HG03342 (cell line): Measurements from ENCODE around the gene MAP2K5.

Experiments used
- ATAC-seq: cut with Tn5 transposase; IDR thresholded peaks from one replicate; pipeline ENCODE4 v1.9.1; 2021; ENCODE audit warnings: mild to moderate bottlenecking, moderate library complexity; ENCODE audit not compliant: unreplicated experiment

Gene MAP2K5

DNA sequence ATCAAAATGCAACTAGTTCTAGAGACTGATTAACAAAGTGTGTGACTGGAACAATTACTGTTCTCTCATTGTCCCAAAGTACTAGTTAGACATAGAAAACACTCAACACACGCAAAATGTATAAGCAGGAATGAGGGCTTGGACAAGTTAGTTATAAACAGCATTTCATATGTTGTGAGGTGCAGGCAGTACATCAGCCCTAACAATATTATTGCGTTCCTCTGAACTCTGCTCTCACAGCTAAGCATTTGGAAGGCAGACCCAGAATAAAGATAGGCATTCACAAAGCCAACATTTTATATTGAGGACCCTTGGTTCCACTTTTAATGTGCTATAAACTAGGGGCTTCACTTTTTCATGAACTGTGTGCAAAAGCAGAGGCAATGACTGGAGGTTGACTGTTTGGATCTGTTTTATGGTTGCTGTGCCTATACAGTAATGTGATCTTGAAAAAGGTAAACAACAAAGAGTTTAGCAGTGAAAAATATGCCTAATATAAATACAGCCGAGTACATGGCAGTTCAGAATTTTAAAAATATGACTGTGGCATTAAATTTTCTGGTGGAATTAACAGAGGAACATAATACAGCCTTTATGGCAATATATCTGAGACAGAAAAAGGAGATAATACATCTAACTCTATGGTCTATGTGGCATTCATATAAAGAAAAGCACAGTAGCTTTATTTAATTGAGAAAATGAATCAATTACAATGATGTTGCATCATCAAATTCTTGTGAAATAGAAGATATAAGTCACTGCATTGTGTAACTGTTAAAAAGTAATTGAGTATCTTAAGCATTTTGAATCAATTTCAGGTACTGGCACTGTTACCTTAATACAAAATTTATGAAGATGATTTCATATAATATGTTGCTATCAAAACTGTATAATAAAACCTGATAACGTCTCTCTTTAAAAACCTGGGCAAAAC is 202.8 kb downstream of the MAP2K5 start:
- no peak for ATAC-seq

DNA sequence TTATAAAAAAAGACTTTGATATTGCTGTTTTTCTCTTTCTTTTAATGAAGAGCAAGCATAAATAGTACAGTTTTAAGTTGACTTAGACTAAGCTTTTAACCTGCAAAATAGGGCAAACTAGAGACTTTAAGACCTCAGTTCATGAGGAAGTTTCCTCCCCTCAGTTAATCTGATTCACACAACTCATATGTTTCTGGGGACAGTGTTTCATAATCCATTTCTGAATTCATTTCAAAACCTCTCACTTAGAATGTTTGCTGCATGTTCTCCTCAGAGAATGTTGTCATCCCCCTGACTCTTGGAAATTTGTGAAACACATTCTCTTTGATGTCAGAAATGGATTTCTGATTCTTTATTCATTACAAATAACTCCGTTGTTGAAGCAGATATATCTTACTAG is 203.5 kb downstream of the MAP2K5 start:
- ATAC-seq: no peak

DNA sequence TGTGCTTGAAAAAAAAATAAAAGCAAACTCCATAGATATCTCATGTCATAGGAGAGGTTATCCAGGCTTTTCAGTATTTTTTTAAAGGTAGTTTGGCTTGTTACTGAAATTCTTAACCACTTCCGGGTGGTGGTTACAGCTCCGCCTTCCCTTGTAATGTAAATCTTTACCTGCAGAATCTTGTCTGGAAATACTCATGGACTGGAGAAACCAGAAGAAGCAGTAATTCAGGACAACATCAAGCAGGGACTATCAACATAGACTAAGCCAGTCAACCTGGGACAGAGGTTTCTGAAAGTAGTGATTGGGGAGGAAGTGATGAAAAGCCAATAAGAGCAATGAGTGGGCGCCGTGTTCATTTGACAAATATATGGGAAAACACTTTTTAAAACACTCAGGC is 203.9 kb downstream of the MAP2K5 start:
- no peak for ATAC-seq

DNA sequence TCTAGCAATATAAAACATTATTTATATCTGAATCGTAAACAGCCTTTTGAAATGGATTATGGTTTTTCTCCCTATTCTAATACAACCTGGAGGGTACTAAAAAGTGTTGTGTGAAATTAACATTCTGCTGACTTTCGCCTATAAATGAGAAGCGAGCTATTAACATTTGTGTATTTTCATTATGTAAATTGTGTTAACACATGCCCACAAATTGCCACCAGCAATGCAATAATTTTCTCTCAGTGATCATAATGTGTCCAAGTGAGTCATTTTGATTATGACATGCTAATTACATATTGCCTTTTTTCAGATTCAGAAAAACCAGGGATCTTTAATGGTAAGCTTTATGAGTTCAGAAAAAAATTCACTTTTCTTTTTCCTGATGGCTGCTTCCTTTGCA is 205.4 kb downstream of the MAP2K5 start:
- no peak for ATAC-seq

DNA sequence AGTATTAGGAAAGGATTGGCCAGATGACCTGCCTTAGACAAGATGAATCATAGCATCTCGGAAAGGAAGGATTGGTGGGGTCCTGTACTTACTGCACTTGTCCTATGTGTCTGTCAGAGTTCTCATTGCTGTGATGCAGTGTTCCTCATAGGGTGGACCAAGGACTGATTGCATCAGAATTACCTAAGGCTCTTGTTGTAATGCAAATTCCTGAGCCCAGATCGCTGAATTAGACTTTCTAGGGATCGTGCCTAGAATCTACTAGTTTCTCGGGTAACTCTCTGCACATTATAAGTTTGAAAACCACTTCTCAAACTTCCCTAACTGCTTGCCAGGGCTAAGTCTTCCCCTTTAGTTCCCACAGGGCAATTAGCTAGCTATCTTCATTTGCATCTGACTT is 207.9 kb downstream of the MAP2K5 start:
- no peak for ATAC-seq

DNA sequence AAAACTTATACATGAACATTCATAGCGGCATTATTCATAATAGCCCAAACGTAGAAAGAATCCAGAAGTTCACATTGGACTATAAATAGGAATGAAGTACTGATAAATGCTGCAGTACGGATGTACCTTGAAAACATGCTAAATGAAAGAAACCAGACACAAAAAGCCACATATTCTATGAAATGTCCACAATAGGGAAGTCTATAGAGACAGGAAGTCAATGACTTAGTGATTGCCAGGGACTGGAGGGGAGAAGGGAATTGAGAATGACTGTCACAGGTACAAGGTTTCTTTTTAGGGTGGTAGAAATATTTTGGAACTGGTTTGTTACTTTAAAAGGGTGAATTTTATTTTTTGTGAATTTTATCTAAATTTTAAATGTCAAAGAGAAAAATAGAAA is 211.4 kb downstream of the MAP2K5 start:
- ATAC-seq: no peak

DNA sequence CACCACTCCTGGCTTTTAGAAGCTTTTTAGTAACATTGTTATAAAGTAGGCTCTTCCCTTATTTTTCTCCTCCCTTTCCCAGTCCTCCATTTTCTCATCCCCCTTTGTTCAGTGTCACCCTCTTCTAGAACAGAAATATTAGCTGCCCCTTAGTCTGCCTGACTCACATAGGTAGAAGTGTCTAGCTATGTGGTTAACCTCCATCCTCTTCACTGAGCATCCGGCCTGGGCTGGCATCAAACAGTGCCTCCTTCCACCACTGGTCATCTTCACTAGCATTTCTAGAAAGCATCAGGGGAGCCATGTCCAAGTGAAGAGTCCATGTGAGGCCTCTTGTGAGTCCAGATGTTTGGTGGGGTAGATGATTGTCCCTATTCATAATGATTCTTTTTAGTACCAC is 212.8 kb downstream of the MAP2K5 start:
- ATAC-seq: no peak

DNA sequence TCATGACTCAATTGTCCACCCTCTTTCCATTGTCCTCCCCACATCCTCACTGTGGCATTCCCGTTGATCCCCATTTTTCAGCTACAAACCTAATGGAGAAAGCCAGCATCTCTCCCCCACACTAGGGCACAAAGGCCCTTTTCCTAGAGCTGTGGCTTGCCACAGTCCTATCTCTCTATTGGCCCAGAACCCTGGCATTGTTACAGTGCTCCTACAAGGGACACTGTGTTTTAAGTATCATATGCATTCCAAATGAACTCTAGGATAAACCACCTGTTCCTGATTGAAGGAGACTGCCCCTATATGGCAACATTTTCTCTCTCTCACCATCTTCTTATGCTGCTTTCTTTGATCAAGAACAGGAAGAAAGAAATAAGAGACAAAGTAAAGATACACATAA is 213.4 kb downstream of the MAP2K5 start:
- ATAC-seq: no peak

DNA sequence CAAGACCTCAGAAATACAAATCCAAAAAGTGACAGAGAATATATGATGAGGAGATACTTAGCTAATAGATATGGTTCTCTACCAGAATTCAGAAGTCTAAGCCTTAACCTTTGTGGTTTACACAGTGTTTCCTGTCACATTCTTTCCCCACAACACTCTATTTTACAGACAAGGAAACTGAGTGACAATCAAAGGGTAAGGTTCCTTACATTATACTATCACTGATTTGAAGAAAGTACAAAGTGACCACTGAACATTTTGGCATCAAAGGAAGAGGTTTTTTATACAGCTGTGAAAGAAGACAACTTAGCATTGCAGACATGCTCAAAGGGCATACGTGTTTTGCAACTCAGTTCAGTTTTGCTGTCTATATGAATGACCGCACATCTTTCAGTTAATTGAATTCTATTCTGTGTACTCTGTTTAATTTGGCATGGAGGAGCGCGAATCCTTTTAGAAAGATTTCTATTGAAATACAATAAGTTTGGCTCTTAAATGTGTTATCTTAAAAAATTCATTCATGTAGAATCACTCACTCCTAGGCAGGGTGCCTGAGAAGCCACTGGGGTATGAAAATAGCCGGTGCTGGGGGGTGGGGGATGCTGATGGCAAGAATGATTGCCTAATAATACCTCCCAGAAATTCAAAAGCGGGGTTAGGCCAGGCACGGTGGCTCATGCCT is 216.3 kb downstream of the MAP2K5 start:
- no peak for ATAC-seq

DNA sequence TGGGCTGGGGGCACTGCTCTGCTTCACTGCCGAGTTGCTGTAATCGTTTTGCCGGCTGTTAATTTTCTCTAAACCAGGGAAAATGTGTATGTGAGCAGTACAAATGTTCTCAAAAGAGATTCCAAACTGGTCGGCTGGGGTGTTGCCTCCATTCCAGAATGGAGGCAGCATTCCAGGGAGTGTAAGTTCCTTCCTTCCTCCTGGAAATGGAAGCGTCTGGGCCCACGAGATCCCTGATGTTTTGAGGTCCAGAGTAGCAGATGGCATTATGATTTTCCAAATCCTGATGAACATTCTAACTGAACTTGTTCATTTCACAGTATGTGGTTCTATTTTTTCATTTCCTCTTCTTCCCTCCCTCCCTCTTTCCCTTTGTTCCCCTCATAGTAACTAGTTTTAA is 218.4 kb downstream of the MAP2K5 start:
- ATAC-seq: no peak

DNA sequence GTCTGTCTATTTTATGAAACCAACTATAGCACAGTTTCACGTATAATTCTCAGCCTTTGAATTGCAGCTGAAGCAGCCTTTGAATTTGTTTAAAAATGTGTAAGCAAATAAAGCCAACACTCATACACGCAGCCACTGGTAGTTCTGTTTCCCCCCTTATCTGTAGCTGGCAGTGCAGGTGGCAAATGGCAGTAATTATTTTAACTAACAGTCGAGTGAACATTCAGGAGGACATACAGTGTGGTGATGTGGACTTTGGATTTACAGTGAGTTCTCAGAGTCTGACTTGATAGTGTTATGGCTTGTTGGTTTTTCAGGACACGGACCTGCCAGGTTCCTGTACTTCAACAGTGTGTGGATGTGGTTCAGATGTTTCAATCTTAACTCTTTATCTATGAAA is 218.8 kb downstream of the MAP2K5 start:
- no peak for ATAC-seq

DNA sequence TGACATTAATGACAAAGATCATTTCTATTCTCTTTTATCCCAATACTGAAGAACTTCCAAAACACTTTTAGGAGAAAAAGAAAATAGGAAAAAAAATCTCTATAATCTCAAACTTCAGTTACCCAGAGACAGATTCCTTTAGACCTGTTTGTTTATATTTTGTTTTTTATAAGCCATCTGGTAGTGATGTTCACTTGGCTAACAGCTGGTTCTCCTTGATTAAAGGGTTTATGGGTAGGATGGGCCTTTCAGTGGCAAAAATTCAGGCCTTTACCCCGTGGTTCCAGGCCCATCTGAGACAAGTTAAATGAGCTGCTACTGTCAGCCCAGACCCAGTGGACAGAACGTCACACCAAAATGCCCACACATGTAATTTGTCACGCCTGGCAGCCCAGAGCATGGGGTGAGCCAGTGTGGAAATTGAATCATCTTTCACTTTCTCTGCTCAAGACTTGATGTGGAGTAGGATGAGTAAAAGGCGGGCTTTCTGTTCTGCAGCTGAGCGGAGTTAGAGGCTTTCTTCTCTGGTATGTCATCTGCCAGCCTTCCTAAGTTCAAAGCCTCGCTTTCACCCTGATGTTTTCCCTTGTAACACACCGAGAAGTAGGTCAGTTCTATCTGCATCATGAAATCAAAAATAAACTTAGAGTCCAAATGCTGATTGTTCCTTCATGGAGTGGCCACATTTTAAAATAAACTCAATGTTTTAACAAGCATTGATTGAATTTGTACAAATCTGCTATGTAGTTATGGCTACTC is 220.3 kb downstream of the MAP2K5 start:
- peak; percentile 83 for ATAC-seq

DNA sequence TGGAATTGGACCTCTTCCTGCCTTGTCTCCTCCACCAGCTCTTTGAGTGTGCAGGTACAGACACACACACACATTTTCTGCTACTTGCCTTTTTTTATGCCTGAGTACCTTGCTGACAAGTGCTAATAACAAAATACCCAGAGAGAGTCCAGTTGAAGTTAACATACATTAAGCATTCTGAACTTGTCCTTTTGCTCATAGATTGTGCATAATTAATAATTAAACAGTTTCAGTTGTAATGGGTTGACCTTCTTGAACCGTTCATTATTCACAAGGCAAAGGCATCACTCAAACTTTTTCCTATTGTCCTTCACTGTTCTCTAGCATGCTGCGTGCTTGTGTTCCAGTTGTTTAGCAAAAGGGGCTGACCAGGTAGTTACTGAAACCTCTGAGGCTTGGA is 223.2 kb downstream of the MAP2K5 start:
- no peak for ATAC-seq

DNA sequence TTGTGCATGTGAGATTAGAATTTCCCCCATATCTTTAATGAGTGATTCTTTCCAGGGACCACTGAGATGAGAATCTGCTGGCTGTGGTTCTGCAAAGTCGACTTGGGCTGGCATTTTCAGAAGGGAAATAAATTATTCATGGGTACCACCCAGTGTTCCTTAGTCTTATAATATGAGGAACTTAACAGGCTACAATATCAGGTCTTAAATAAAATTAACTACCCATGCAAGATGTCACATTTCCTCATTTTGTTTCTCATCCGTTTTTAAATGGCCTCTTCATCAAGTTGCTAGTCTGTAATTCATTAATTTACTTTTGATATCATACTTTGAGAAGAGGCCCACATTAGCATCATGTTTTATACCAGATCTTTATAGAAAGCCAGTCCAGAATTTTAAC is 224.5 kb downstream of the MAP2K5 start:
- no peak for ATAC-seq

DNA sequence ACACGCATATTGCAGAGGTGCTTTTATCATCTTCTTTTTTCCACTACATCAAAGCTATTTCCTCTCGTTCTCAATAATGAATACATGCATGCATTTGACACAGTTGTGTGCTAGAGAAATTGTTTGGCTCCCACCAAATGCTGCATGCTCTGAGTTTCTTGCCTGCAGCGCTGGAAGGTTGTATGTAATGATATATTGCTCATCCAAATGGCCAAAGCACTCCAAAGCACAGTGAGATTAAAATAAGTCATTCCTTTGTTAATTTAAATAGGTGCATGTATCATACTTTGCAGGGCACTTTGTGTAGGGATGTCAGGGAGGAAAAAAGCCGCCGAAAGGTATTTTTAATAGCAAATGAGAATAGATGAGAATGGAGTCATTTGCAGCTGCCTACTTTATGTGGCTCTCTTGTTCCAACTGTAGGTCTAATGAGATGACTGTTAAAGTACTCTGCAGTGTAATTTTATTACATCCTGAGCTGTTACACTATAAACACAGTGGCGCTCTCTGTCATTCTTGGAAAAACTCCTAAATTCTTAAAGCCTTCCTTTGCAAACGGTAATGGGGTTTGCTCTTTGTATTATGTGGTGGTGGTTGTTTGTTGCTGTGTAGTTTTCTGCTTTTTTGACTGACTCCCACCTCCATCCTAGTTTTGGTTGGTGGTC is 225.9 kb downstream of the MAP2K5 start:
- ATAC-seq: no peak

DNA sequence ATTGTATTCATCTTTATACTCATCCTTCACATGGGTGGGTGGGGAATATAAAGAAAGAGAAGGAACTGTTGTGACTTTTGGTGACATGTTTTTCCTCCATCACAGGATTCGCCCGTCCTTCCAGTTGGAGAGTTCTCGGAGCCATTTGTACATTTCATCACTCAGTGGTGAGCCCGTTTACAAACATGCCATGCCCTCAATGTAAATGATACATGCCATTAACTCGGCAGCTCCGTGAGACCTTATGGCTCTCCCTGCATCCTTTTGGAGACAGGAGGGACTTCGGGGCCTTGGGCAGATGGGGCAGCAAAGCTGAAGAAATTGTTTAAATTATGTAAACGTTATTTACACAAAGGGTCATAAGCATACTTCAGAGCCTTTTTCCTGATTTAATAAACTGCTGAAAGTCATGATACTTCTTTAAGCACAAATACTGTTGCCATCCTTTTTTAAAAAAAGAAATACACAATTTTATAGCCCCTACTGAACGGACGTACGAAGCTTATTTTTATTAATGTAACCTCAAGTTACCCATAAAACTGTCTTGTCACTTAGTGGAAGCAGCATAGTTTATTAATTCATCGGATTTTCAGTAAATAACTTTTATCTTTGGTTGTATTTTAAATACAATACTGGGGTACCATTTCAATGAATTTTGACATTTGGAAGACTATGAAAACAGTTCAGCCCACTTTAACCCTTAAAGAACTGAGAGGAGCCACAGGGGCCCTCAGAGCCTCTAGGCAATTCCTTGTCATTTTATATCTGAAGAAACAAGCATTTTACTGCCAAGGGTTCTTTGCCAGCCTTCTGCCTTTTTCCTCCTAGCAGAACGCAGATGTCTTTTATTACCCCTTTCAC is 227.2 kb downstream of the MAP2K5 start:
- no peak for ATAC-seq

DNA sequence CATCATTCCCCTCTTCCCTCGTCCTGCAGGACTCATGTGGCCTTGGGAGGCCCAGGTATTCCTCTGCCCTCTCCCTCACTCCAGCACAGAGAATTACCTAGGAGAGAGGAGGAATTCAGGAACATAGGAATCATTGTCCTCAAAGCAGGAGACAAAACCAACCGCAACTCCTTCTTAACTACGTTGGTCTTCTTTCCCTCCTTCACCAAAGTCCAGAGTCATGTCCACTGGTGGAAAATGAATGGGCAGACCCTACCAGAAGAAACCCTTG is 227.8 kb downstream of the MAP2K5 start:
- no peak for ATAC-seq

DNA sequence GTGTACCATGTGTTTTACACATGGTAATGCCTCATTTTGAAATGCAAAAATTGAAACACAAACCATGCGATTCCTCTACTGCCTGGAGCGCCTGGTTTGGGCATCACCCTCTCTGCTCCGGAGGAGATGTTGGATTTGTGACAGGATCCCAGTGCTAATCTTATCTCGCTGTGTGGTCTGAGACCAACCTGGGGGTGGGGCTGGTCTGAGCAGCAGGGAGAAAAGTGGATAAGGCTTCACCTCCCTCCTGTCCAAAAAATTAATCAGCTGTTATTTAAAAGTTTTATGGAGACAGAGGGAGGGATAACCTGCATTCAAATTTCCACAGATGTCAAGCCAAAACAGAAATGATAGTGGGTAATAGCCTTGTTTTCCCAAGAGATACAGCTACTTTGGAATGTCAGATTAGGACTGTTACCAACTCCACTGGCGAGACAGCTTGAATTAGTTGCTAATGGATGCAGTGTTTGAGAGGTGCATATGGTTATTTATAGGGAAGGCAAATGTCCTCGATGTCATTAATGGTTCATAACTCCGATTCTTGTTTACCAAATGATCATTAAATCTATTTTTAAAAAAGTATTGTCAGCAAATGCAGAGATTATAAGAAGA is 228.8 kb downstream of the MAP2K5 start:
- no peak for ATAC-seq

DNA sequence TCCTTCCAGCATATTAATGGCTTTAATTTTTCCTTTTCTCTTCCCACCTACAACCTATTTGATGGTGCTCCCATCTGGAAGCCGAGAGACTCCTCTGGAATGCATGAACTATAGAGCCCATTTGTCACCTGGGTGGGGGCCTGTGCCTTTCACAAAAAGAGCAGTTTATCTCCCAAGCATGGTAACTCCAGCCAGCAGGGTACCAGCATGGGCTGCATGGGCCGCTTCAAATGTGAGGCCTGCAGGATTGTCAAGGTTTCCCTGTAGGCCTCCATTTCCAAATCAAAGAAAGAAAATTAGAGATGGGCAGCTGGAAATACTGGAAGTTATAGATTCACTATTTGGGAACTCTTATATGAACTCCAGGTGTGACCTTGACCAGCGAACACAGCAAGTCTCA is 232.1 kb downstream of the MAP2K5 start:
- no peak for ATAC-seq

DNA sequence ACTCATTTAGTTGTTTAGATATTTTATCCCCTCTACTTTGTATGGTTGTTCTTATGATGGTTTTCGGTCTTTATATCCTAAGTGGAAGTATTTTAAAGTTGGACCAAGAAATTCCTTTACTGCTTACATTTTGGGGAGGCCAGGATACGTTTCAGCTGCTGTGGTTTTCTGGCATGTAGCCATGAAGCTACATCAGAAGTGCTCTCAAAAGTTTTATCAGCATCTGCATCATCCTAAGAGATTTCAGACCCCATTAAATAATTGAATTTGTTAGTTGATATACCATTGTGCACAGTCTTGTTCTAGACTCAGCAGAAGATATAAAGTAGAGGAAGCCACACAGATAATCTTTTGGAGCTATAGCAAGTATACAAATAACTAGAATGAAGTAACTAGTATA is 232.7 kb downstream of the MAP2K5 start:
- no peak for ATAC-seq
